Limb (tissue), 2 donors: ENCODE results near the gene RAB6B.
A peak's percentile ranks its signal among the peaks of the same experiment; 100 is the strongest.

ENCODE experiments used
- DNase-seq, 2 donors: peaks; one replicate each; pipeline ENCODE4 v3.0.0-alpha.2; 2016; ENCODE audit errors: extremely low spot score in 2 of 2

The RAB6B gene

DNA sequence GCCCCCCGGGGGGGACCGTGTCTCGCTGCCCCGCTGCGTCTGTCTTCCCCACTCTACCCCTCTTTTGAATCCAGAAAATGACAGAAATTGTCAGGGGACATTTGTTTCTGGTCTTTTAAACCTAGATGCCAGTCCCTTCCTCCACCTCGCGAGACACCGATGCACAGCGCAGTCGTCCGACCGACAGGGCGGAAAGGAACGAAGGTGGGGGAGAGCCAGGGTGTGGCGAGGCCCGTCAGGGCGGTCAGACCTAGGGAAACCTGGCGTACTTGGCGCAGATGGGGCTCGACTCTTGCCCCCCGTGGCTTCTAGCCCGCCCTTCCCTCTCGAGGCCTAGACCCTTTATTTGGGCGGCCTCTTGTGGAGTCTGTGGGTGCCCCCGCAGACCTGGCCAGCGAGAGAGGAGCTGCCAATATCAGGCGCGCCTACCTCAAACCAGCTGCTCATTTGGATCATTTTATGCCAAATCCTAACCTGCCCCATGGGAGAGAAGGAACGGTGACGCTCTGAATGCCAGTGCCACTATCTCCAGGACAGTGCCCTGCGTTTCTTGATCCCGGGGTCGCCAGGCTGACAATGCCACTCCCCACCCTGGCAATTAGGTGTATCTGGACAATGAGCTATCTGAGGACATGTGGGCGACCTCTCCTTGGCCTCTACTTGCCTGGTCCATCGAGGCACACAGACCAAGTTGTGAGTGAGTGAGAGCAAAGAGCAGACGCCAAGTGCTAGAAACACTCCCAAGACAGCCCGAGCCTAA lies 500 bp upstream of the RAB6B start:
- no peak for DNase-seq

DNA sequence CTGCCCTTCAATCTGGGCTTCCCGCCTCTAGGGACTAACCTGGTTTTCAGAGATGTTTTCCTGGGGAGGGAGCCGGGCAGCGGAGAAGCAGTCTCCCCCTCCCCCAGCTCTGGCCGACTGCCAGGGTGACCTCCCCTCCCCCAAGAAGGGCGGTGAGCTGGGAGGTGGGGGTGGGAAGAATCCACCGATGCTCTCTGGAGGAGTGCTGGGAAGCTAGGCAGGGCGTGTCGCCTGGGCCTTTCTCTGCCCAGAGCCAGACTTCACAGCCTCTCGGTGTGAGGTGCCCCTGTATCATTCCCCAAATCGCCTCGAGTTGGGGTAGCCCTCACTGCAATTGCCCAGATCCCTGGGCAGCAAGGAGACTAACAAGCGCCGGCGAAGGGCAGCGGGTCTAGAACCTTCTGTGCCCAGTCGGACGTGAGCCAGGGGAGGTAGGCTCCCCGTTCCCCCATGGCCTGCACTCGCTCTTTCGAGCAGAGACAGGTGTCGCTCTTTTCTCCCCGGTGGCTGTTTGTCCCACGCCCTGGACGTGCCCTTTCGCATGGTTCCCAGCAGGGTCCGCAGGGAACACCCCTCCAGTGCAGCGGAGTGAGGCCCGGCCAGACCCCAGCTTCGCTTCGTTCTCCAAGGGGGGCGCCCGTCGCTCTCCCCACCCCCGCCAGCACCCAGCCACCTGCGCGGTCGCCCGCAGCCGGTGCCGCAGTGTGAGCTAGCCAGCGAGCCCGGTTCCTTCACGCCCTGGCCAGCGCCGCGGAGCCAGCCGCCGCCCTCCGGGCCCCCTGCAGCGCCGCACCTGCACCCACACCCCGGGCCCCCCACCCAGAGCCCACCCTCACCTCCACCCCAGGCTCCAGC lies 1.1 kb downstream of the RAB6B start:
- peak in 1 of 2 donors; percentile 50 for DNase-seq

- no peak for DNase-seq
Measured at GRCh38 chr3:133893683-133894352, 1.9 kb downstream of the RAB6B start.

GRCh38 chr3:133892541-133893231 lies 3.0 kb downstream of the RAB6B start:
- no peak for DNase-seq

- no peak for DNase-seq
Measured at GRCh38 chr3:133891662-133892378, 3.9 kb downstream of the RAB6B start.

DNA sequence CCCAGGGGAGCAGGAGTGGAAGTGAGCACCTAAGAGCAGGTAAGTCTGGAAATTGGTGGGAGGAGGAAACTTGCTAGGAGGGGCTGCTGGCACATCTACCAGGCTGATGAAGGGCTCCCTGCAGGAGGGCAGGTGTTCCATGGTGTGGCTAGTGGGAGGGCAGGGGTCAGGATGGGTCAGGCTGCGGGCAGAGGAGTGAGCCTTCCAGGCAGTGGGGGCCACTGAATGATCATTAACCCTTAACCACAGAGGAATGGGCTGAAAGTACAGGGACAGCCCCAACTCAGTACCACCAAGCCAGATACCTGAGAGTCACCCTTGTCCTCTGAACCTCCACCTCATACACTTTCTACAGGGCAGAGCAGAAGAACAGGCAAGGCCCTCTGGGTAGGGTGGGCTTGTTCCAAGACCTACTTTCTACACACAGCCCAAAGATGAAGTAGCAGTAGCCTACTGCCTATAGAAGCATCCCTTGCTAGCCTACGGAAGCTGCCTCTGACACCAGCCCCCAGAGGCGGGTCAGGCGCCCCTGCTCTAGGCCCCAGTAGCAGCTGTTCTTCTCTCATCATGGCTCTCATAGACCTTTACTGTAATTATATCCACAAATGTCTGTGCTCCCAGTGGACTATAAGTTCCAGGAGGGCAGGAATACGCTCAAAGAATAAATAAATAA lies 4.6 kb downstream of the RAB6B start:
- no peak for DNase-seq

DNA sequence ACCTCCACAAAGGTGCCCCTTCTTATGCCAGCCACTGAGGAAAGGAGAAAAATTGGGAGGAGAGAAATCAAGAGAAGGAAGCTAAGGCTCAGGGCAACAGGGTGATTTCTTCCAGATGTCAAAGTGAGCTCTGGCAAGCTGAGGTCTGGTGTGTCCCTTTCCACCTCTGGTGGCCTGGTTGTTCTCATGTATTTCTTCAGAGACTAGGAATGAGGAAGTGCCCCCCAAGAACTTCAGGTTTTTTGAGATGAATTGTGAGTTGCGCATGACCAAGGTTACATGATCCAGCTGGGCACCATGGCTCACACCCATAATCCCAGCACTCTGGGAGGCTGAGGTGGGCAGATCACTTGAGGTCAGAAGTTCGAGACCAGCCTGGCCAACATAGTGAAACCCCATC lies 5.6 kb downstream of the RAB6B start:
- no peak for DNase-seq

DNA sequence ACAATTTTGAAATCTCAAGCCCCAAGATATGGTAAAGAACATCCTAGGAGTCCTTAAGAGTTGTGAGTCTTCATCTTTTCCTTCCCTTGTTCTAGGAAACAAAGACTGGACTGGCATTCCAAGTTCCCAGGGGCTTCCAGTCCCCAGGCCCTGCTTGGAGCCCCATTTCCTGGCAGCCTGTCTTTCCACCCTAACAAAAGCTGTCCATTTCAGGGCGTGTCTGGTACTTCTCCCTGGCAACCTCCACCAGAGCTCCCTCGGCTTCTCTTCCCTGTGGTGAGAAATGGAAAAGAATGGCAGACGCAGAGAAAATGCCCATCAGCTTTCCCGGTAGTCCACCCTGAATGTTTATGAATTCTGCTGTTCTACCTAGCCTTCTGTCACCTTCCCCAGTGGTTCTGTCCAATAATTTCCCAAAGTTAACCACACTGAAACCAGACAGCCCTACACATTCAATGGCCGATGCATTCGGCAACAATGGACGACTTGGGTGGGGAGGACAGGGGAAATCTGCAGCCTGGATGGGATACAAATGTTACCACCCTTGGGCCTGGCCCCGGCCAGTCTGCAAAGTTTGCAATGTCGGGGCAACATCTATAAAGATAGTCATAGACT lies 6.8 kb downstream of the RAB6B start:
- DNase-seq: no peak

DNA sequence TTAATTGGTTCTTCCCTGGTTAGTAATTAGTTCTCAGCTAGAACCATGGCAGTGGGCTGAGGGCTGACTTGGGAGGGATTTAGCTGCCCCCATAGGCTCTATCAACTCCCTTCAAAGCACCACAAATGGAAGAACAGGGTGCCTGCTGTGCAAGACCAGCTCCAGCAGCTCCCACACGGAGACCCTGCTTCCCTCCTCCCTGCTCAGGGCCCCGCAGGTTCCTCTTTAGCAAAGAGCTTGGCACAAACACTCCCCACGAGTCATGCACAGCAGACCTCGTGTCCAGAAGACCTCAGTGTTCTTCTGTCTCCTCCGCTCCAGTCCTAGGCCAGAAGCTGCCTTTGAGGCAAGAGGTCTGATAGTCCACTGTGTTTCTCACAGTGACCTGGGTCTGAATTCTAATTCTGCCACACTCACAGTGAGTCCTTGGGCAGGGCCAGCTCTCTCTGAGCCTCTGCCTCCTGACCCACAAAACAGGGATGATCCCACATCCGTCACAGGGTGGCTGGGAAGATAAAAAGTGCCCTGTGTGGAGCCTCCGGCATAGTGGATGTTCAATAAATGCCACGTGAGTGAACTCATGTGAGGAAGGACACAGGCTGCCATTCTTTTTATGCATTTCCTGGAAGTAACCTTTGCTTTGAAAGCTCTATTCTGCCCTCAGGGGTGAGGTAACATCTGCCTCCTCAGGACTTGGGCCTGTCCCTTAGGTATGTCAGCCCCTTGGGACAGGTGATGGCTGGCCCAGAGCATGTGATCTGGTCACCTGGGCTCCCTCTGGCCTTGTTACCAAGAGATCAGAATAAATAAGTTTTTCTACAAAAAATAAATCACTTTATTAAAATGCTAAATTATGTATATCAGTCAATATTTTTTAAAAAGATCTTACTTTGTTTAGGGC lies 7.6 kb downstream of the RAB6B start:
- DNase-seq: no peak

- no peak for DNase-seq
Measured at GRCh38 chr3:133887074-133887802, 8.4 kb downstream of the RAB6B start.

- DNase-seq: no peak
Measured at GRCh38 chr3:133886031-133886722, 9.5 kb downstream of the RAB6B start.

- no peak for DNase-seq
Measured at GRCh38 chr3:133884887-133885711, 10.6 kb downstream of the RAB6B start.

GRCh38 chr3:133884054-133884886 lies 11.4 kb downstream of the RAB6B start:
- no peak for DNase-seq

DNA sequence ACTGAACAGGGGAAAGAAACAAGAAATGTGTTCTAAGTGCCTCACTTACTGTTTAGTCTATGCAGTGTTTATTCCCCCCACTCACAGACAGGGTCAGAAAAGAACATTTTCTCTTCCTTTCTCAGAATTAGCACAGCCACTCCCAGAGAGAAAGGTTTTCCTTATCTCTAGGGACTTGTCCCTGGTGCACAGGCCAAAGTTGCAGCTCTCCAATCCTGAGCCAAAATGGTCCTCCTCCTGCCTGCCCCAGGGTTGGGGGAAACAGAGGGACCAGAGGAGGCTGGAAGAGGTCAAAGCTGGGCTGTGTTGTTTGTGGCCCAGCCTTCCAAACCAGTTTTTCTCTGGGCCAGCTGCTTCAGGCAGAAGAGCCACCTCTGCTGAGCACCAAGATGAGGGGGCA lies 12.0 kb downstream of the RAB6B start:
- DNase-seq: no peak

DNA sequence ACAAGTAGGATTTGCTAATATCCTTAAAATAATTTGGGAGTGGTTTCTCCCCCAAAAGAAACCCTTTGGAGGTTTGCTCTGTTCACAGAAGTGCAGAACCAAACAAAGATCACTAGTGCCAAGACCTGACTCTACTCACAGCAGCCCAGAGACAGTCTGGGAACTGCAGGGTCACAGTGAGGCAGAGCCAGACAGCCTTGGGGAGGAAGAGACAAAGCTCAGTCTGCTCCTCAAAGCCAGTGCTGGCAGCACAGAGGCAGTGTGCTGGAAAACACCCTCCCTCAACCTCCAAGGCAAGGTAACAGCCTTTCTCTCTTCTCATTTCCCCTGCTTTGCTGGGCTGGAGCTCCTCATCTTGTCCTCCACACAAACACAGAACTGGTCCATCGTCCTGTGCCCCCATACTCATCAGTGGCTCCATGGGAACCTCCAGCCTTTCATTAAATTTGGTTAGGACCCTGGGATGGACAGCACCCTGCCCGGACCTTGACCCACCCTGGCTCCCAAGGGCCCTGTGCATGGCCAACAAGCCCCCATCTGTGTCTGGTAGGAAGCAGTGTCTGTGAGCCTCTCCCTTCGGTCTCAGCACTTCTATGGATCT lies 12.6 kb downstream of the RAB6B start:
- no peak for DNase-seq
